Neural progenitor cell (in vitro differentiated cells): ENCODE results near the gene VIM.

Experiments used
- CTCF ChIP-seq: fragments of 200-600 bp; sonication (generic); IDR thresholded peaks from 2 replicates; pipeline ENCODE4 v1.5.1; 2017; ENCODE audit warnings: antibody characterized with exemption, mild to moderate bottlenecking
- EZH2 ChIP-seq: fragments of 200-600 bp; sonication (generic); IDR thresholded peaks from 2 replicates; pipeline ENCODE4 v1.6.1; 2017; ENCODE audit warnings: antibody characterized with exemption, mild to moderate bottlenecking, moderate library complexity

GRCh38 chr10:17229717-17229966 is 1.6 kb downstream of the VIM start:
- TF ChIP-seq EZH2 (no peak), CTCF (no peak)
